GM21423 (cell line): ENCODE results near the gene ZNF568.

Experiments used
- ATAC-seq: cut with Tn5 transposase; IDR thresholded peaks from one replicate; pipeline ENCODE4 v1.9.1; 2021; ENCODE audit warnings: mild to moderate bottlenecking, moderate library complexity; ENCODE audit not compliant: unreplicated experiment

ZNF568 gene

GRCh38 chr19:36997843-36998235 lies 81.7 kb downstream of the ZNF568 start:
- ATAC-seq: no peak

GRCh38 chr19:36999313-36999712 lies 83.2 kb downstream of the ZNF568 start:
- no peak for ATAC-seq

DNA sequence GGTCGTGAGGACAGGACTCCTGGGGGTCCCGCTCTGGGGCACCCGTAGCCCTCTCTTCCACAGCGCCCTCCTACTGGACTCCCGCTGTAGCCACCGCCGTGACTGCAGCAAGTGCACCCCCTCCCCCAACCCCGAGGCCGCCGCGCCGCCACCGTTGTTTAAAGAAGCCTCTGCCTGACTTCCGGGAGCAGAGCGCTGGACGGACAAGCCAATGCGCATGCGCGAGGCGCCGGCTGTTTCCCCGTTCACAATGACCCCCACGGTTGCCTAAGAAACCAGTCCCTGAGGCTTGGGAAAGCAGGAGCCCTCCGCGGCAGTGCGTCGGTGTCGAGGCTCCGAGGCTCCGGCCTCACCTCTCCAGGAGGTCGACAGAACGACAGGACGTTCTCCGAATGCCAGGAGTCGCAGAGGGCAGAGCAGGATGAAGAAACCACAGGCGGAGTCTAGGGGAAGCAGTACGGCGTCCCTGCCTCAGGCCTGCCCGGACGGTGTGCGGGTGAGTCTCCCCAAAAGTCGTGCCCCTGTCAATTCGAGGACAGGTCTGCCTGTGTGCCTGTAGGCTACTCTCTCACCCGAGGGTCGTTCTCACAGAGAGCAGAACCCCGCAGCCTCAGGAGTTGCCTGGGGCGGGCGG lies 91.6 kb downstream of the ZNF568 start:
- ATAC-seq: no peak

GRCh38 chr19:37009871-37010270 lies 93.7 kb downstream of the ZNF568 start:
- no peak for ATAC-seq

DNA sequence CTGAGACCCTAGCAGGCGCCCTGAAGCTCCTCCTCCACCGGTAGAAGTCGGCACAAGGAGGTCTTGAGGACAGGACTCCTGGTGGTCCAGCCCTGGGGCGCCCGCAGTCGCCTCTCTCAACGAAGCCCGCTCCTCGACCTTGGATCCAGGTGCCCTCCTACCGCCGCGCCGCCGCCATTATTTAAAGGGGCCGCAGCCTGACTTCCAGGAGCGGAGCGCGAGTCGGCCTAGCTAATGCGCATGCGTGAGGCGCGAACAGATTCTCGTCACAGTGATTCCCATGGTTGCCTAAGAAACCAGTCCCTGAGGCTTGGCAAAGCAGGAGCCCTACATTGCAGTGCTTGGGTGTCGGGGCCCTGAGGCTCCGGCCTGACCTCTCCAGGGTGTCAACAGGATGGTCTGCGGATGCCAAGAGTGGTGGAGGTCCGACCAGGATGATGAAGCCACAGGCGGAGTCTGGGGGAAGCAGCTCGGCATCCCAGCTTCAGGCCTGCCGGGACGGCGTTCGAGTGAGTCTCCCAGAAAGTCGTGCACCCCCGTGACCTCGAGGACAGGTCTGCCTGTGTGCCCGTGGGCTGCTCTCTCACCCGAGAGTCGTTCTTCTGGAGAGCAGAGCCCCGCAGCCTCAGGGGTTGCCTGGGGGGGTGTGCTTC lies 96.1 kb downstream of the ZNF568 start:
- no peak for ATAC-seq

DNA sequence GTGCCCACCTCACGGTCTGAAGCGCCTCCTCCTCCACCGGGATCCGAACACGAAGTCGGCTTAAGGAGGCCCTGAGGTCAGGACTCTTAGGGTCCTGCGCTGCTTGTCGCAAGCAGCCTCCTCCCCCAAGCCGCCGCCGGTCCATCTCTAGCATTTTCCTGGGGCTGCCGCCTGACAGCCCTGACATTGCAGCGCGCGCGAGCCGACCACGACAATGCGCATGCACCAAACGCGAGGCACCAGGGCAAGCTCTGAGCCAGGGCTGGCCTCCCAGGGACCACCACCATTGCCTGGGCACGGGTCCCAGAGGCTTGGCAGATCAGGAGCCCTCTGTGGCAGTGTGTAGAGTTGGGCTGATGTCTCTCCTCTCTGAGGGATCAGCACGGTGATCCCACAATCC lies 98.3 kb downstream of the ZNF568 start:
- no peak for ATAC-seq

- ATAC-seq: no peak
Measured at GRCh38 chr19:37045140-37045539, 129.0 kb downstream of the ZNF568 start.
